Activated naive CD8-positive, alpha-beta T cell treated with anti-CD3 and anti-CD28 coated beads, Interleukin-2, amount 50 U/mL, for 24 hours (primary cell): Measurements from ENCODE around the gene WIPI1.

Source experiments
- ATAC-seq: fragments of 150-1000 bp; cut with Tn5 transposase; one replicate; pipeline ENCODE4 v1.10.0; 2021
- DNase-seq: peaks from one replicate; pipeline ENCODE4 v3.0.0; 2021
- H3K27ac Mint-ChIP-seq: one replicate; pipeline ENCODE4 v1.8.0; 2021; ENCODE audit warnings: mild to moderate bottlenecking, mixed read lengths
- H3K27me3 Mint-ChIP-seq: one replicate; pipeline ENCODE4 v1.8.0; 2021; ENCODE audit warnings: mixed read lengths
- H3K36me3 Mint-ChIP-seq: one replicate; pipeline ENCODE4 v1.8.0; 2021; ENCODE audit warnings: low read depth, mixed read lengths
- H3K4me1 Mint-ChIP-seq: one replicate; pipeline ENCODE4 v1.8.0; 2021; ENCODE audit warnings: mixed read lengths
- H3K4me3 Mint-ChIP-seq: one replicate; pipeline ENCODE4 v1.8.0; 2021; ENCODE audit warnings: mild to moderate bottlenecking, moderate library complexity, mixed read lengths
- H3K9me3 Mint-ChIP-seq: one replicate; pipeline ENCODE4 v1.8.0; 2021; ENCODE audit warnings: mixed read lengths

WIPI1 gene

GRCh38 chr17:68453991-68454665 is 3.2 kb downstream of the WIPI1 start:
- no peaks in the 10 kb centered on the region for H3K9me3 Mint-ChIP-seq
- H3K4me1 Mint-ChIP-seq, result peaks cover 30% of the 10 kb centered on the region

GRCh38 chr17:68452724-68453290 is 4.5 kb downstream of the WIPI1 start:
- Mint-ChIP-seq H3K27me3 (no peaks in the 10 kb centered on the region), H3K36me3 (peaks cover 4% of the 10 kb centered on the region), H3K27ac (no peak overlapping the region), H3K4me1 (peaks cover 18% of the 10 kb centered on the region), H3K9me3 (no peaks in the 10 kb centered on the region), H3K4me3 (no peak overlapping the region)
- DNase-seq, result no peak
- ATAC-seq, result no peak

More at GRCh38 chr17:68453991-68454665, 3.2 kb downstream of the WIPI1 start:
- DNase-seq (no peak), ATAC-seq (no peak)
- Mint-ChIP-seq H3K27me3 (no peaks in the 10 kb centered on the region), H3K27ac (no peak overlapping the region), H3K36me3 (peaks cover 4% of the 10 kb centered on the region), H3K4me3 (no peak overlapping the region)

DNA sequence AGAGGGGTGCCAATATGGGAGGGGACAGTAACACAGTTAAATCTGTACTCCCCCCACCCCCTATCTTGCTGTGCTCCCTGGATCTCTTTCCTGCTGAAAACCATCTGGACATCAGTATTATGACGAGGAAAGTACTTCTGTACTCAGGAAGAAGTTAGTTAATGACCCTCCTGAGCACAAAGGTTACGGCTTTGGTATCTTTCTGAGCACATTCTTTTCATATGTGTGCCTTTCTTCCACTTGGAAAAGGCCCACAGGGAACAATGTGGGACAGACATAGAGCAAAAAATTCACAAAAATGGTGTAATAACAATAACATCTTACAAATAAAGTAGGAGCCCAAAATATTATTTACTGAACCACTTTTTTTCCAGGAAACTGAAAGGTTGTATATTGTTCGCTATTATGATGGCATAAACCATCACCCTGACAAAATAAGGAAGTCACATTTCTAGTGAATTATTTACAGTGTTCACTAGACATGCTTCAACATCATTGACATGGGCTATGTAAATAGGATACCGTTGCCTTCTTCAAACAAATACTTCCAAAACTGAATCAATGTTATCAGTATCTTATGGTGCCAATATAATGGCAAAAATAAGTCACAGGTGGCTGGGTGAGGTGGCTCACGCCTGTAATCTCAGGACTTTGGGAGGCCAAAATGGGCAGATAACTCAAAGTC is 5.5 kb downstream of the WIPI1 start:
- ATAC-seq (no peak), DNase-seq (no peak)
- Mint-ChIP-seq H3K27ac (no peak overlapping the region), H3K36me3 (peaks cover 4% of the 10 kb centered on the region), H3K27me3 (no peaks in the 10 kb centered on the region), H3K4me1 (peaks cover 16% of the 10 kb centered on the region), H3K9me3 (no peaks in the 10 kb centered on the region), H3K4me3 (no peak overlapping the region)

GRCh38 chr17:68450801-68451200 is 6.5 kb downstream of the WIPI1 start:
- Mint-ChIP-seq H3K27ac (no peak overlapping the region), H3K4me3 (no peak overlapping the region), H3K9me3 (no peaks in the 10 kb centered on the region), H3K36me3 (peaks cover 4% of the 10 kb centered on the region), H3K27me3 (no peaks in the 10 kb centered on the region), H3K4me1 (peaks cover 6% of the 10 kb centered on the region)
- DNase-seq, result no peak
- ATAC-seq, result no peak

DNA sequence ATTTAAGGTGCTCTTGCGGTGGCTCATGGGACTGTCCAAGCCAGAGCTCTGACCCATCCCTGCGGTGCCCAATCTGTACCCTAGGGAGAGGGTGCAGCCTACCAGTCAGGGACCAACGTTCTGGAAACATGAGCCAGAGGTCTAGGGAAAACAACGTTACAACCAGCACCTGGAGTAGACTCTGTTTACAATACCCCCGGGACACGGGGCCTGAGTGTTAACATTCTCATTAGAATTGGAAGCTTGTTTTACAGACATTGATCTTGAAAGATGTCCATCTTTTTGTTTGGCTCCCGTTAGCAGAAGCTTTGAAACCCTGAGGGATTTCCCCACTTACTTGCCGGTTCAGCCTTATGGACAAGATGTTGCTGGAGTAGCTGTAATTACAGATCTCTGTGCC is 6.9 kb downstream of the WIPI1 start:
- Mint-ChIP-seq H3K9me3 (no peaks in the 10 kb centered on the region), H3K27ac (no peak overlapping the region), H3K36me3 (peaks cover 4% of the 10 kb centered on the region), H3K4me3 (no peak overlapping the region), H3K4me1 (peaks cover 4% of the 10 kb centered on the region), H3K27me3 (no peaks in the 10 kb centered on the region)
- DNase-seq (no peak), ATAC-seq (no peak)

- H3K27ac Mint-ChIP-seq, result no peak overlapping the region
- peaks cover 4% of the 10 kb centered on the region for H3K36me3 Mint-ChIP-seq
- H3K4me3 Mint-ChIP-seq, result no peak overlapping the region
- H3K27me3 Mint-ChIP-seq, result no peaks in the 10 kb centered on the region
- ATAC-seq, result no peak
- H3K9me3 Mint-ChIP-seq, result no peaks in the 10 kb centered on the region
- DNase-seq, result no peak
- H3K4me1 Mint-ChIP-seq, result peaks cover 4% of the 10 kb centered on the region
Observed at GRCh38 chr17:68449021-68449739, 8.1 kb downstream of the WIPI1 start.

GRCh38 chr17:68446626-68447041 is 10.7 kb downstream of the WIPI1 start:
- Mint-ChIP-seq H3K27ac (no peak overlapping the region), H3K36me3 (peaks cover 4% of the 10 kb centered on the region), H3K4me1 (peaks cover 1% of the 10 kb centered on the region), H3K27me3 (no peaks in the 10 kb centered on the region), H3K4me3 (no peak overlapping the region), H3K9me3 (no peaks in the 10 kb centered on the region)
- ATAC-seq (no peak), DNase-seq (no peak)

GRCh38 chr17:68445671-68446070 is 11.6 kb downstream of the WIPI1 start:
- Mint-ChIP-seq H3K27me3 (no peaks in the 10 kb centered on the region), H3K9me3 (no peaks in the 10 kb centered on the region), H3K4me3 (no peak overlapping the region), H3K36me3 (peaks cover 4% of the 10 kb centered on the region), H3K27ac (no peak overlapping the region), H3K4me1 (peaks cover 11% of the 10 kb centered on the region)
- no peak for DNase-seq
- ATAC-seq, result no peak

DNA sequence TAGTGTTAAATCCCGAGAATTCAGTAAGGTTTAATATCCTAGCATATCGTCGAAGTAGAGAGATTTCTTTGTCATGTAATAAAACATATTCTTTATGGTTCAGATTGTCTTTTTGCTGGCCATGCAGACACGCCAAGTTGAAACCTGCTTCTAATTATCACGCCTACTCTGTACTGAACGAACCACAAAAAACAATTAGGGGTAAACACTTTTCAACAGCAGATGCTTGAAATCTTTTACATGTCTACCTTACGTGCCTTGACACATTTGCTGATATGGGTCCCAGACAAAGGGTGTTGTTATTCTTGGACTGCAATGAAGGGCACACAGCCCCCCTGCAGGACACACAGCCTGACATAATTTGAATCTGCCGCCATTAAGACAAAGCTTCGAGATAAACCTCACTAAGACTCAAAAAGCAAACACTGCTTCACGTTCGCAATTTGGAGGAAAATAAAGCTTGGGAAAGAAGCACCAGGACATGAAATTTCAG is 13.3 kb downstream of the WIPI1 start:
- Mint-ChIP-seq H3K36me3 (no peaks in the 10 kb centered on the region), H3K27ac (no peak overlapping the region), H3K4me1 (peaks cover 20% of the 10 kb centered on the region)

GRCh38 chr17:68441070-68441770 is 16.1 kb downstream of the WIPI1 start:
- H3K9me3 Mint-ChIP-seq, result no peaks in the 10 kb centered on the region
- no peaks in the 10 kb centered on the region for H3K36me3 Mint-ChIP-seq
- no peaks in the 10 kb centered on the region for H3K27me3 Mint-ChIP-seq
- H3K27ac Mint-ChIP-seq, result peak overlapping the region; percentile 4
- DNase-seq (no peak), ATAC-seq (no peak)
- no peak overlapping the region for H3K4me3 Mint-ChIP-seq
- H3K4me1 Mint-ChIP-seq, result peaks cover 47% of the 10 kb centered on the region

More for the DNA sequence above, 13.3 kb downstream of the WIPI1 start:
- H3K4me3 Mint-ChIP-seq, result no peak overlapping the region
- no peaks in the 10 kb centered on the region for H3K9me3 Mint-ChIP-seq
- ATAC-seq (no peak), DNase-seq (no peak)
- no peaks in the 10 kb centered on the region for H3K27me3 Mint-ChIP-seq

DNA sequence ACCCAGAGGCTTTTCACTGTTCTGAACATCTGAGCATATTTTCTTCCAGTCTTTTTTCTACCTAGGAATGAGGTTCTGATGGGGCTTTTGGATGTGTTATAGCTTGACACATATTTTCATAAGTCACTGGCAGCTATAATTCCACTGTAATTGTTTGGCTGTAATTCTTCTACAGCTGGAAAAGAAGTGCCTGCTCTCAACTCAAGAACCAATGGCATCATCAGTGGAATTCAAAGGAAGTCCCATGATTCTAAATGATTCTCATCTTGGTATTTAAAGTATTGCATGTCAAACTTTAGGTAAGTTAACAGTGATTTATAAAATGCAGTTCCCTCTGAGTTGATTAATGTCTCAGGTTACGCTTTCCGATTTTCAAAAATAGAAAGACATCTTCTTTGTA is 16.8 kb downstream of the WIPI1 start:
- H3K4me3 Mint-ChIP-seq, result no peak overlapping the region
- ATAC-seq (no peak), DNase-seq (no peak)
- H3K27ac Mint-ChIP-seq, result peak overlapping the region; percentile 4
- H3K27me3 Mint-ChIP-seq, result no peaks in the 10 kb centered on the region
- peaks cover 2% of the 10 kb centered on the region for H3K36me3 Mint-ChIP-seq
- H3K9me3 Mint-ChIP-seq, result no peaks in the 10 kb centered on the region
- peaks cover 53% of the 10 kb centered on the region for H3K4me1 Mint-ChIP-seq

- Mint-ChIP-seq H3K4me3 (no peak overlapping the region), H3K27ac (no peak overlapping the region), H3K4me1 (peaks cover 53% of the 10 kb centered on the region), H3K36me3 (peaks cover 2% of the 10 kb centered on the region), H3K27me3 (no peaks in the 10 kb centered on the region), H3K9me3 (no peaks in the 10 kb centered on the region)
- DNase-seq (no peak), ATAC-seq (no peak)
Observed at GRCh38 chr17:68439656-68440290, 17.5 kb downstream of the WIPI1 start.

DNA sequence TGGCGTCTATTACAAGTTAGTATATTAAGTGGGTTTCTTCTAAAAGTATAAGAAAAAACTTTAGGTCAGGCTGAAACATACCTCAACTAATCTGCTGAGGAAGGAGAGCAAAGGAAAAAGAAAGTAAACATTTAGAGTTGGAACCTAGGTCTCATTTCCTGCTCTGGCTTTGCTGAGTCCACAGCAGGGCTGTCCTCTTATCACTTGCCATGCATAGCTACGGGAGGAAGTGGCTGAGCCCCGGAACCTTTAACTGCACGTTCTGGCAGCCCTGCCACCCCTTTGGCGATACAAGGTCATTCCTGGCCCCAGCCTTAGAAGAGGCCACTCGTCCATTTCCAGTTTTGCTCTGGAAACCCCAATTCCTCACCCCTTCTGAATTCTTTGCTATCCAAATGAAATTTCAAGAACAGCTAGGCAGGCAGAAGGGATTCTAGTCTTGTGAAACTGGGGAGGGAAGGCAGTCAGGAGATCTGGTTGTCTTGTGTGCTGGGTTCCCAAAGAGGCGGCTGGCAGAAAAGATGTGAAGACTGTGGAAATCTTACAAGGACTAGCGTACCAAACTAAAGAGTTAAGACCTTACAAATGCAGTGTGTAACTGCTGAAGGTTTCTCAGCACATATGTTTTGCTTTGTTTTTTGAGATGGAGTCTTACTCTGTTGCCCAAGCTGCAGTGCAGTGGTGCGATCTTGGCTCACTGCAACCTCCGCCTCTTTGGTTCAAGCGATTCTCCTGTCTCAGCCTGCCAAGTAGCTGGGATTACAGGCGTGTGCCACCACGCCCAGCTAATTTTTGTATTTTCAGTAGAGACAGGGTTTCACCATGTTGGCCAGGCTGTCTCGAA is 19.1 kb downstream of the WIPI1 start:
- H3K36me3 Mint-ChIP-seq, result peaks cover 2% of the 10 kb centered on the region
- peaks cover 53% of the 10 kb centered on the region for H3K4me1 Mint-ChIP-seq
- ATAC-seq, result peak; percentile 67
- H3K27ac Mint-ChIP-seq, result peak overlapping the region; percentile 77
- H3K27me3 Mint-ChIP-seq, result no peaks in the 10 kb centered on the region
- no peak for DNase-seq
- H3K4me3 Mint-ChIP-seq, result peak overlapping the region; percentile 67
- H3K9me3 Mint-ChIP-seq, result no peaks in the 10 kb centered on the region
